ENCODE results near the gene ETFB. TPM values are rescaled to one million over a fixed set of nuclear protein-coding genes. Genes with fewer than 3 reads are reported as not detected.

ETFB gene
- total and polyA plus RNA-seq, 9 of the 15 experiments (the other 6 are each of a cell fraction or from before 2014, with no cell fraction given) = 18.1 to 143 (median 96.1) TPM

DNA sequence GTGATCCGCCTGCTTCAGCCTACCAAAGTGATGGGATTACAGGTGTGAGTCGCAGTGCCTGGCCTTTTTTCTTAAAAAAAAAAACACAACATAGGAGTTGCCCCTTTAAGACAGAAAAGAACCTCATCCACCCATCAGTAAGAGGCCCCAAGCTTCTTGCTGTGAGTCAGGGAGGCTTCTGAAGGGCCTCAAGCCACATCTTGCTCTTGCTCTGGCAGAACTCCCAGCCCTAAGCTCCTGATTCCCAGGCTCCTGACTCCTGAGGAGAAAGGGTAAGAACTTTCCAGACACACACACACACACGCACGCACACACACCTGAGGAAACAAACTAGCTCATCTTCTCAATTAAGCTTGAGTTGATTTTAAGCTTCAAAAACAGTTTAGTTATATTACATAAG is 6.9 kb downstream of the ETFB start:
- Histone ChIP-seq H3K9ac (ENCODE audit: insufficient read depth in 1 of 2, low read depth in 2 of 2, low read length in 2 of 2) (peak overlapping the region in 1 of 2 experiments; percentile 0; a peak in 1 of 4 replicates), H3K9me1 (ENCODE audit: control insufficient read depth, insufficient read depth, low read length) (no peaks in the 10 kb centered on the region), H3K4me1 (replicated peaks in 1 of 2; ENCODE audit: control insufficient read depth in 2 of 2, insufficient read depth in 2 of 2, low read length in 2 of 2) (peaks cover 18 to 22% of the 10 kb centered on the region in 2 experiments; a peak in 4 of 5 replicates), H3K27ac (ENCODE audit: extremely low read depth, low read depth, low read length) (no peak overlapping the region), H3K4me3 (no peak overlapping the region), H3K27me3 (ENCODE audit: control insufficient read depth in 2 of 2, insufficient read depth in 2 of 2, low read length in 2 of 2) (no peaks in the 10 kb centered on the region), H2AFZ (ENCODE audit: low read depth, low read length) (no peak overlapping the region), H3K9me3 (replicated peaks; ENCODE audit: control insufficient read depth, insufficient read depth, low read depth, low read length) (no peaks in the 10 kb centered on the region), H3K4me2 (ENCODE audit: insufficient read depth, low read length) (no peak overlapping the region), H4K20me1 (replicated peaks; ENCODE audit: control insufficient read depth, insufficient read depth, low read length) (0 out of 2 replicates have a peak, but pooled peaks cover 2% of the 10 kb centered on the region), H3K79me2 (ENCODE audit: control insufficient read depth, insufficient read depth, low read length) (peaks cover 32% of the 10 kb centered on the region), H3K36me3 (ENCODE audit: control insufficient read depth, insufficient read depth, low read length) (peaks cover 6% of the 10 kb centered on the region; the same call in 2 of the 3 replicates)
- no peak for ATAC-seq
- FAIRE-seq = no peak
- POLR2A ChIA-PET = interaction anchor here (0.7 to 1.4 kb wide), 6 partner anchors 9 to 49 kb away, joined by 3 to 5 read pairs (median 3); partner anchors contain the start of genes C19orf84, LIM2 and VSIG10L
- CTCF ChIA-PET (ENCODE audit: low intra/inter-chr PET ratio) = no interaction called here
- BruUV-seq (replicated peaks) = no TSS peak
- intact Hi-C loops (cut with micrococcal nuclease) (no loop called here), in situ Hi-C loops (cut with MboI) (no loop called here)
- 92% methylated on average over 4 of the region's 4 CpGs for WGBS (ENCODE audit: insufficient coverage, low coverage, missing lambda C conversion rate)
- no peak for DNase-seq (ENCODE audit: extremely low read depth in 1 of 4, low spot score in 3 of 4)
- no peak for TF ChIP-seq NUFIP1 (IDR thresholded peaks at IDR 0.05; ENCODE audit: partially characterized antibody)
- TF ChIP-seq, protein P1, sequence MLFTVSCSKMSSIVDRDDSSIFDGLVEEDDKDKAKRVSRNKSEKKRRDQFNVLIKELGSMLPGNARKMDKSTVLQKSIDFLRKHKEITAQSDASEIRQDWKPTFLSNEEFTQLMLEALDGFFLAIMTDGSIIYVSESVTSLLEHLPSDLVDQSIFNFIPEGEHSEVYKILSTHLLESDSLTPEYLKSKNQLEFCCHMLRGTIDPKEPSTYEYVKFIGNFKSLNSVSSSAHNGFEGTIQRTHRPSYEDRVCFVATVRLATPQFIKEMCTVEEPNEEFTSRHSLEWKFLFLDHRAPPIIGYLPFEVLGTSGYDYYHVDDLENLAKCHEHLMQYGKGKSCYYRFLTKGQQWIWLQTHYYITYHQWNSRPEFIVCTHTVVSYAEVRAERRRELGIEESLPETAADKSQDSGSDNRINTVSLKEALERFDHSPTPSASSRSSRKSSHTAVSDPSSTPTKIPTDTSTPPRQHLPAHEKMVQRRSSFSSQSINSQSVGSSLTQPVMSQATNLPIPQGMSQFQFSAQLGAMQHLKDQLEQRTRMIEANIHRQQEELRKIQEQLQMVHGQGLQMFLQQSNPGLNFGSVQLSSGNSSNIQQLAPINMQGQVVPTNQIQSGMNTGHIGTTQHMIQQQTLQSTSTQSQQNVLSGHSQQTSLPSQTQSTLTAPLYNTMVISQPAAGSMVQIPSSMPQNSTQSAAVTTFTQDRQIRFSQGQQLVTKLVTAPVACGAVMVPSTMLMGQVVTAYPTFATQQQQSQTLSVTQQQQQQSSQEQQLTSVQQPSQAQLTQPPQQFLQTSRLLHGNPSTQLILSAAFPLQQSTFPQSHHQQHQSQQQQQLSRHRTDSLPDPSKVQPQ (CRISPR knock-in tag; IDR thresholded peaks at IDR 0.05; ENCODE audit: borderline replicate concordance) = no peak
- no peak for TF ChIP-seq HOXB6 (CRISPR knock-in tag; IDR thresholded peaks at IDR 0.05; ENCODE audit: borderline replicate concordance)
- TF ChIP-seq EP300 (IDR thresholded peaks at IDR 0.05; ENCODE audit: low read length) = no peak
- no peak for TF ChIP-seq DEAF1 (CRISPR knock-in tag; IDR thresholded peaks at IDR 0.05)
- no peak for TF ChIP-seq GATAD2A (IDR thresholded peaks at IDR 0.05)
- no peak for TF ChIP-seq ZNF23 (CRISPR knock-in tag; IDR thresholded peaks at IDR 0.05)
- no peak for TF ChIP-seq ZKSCAN1 (IDR thresholded peaks at IDR 0.05; ENCODE audit: low read depth, low read length)
- no peak for TF ChIP-seq BRF1 (IDR thresholded peaks at IDR 0.05; ENCODE audit: borderline replicate concordance, extremely low read depth, insufficient read length)
- TF ChIP-seq ZKSCAN8 (CRISPR knock-in tag; IDR thresholded peaks at IDR 0.05) = no peak
- TF ChIP-seq CHD1 (IDR thresholded peaks at IDR 0.05; ENCODE audit: low read length) = no peak
- no peak for TF ChIP-seq NELFE (IDR thresholded peaks at IDR 0.05; ENCODE audit: insufficient read depth, insufficient read length)
- TF ChIP-seq, protein P2, sequence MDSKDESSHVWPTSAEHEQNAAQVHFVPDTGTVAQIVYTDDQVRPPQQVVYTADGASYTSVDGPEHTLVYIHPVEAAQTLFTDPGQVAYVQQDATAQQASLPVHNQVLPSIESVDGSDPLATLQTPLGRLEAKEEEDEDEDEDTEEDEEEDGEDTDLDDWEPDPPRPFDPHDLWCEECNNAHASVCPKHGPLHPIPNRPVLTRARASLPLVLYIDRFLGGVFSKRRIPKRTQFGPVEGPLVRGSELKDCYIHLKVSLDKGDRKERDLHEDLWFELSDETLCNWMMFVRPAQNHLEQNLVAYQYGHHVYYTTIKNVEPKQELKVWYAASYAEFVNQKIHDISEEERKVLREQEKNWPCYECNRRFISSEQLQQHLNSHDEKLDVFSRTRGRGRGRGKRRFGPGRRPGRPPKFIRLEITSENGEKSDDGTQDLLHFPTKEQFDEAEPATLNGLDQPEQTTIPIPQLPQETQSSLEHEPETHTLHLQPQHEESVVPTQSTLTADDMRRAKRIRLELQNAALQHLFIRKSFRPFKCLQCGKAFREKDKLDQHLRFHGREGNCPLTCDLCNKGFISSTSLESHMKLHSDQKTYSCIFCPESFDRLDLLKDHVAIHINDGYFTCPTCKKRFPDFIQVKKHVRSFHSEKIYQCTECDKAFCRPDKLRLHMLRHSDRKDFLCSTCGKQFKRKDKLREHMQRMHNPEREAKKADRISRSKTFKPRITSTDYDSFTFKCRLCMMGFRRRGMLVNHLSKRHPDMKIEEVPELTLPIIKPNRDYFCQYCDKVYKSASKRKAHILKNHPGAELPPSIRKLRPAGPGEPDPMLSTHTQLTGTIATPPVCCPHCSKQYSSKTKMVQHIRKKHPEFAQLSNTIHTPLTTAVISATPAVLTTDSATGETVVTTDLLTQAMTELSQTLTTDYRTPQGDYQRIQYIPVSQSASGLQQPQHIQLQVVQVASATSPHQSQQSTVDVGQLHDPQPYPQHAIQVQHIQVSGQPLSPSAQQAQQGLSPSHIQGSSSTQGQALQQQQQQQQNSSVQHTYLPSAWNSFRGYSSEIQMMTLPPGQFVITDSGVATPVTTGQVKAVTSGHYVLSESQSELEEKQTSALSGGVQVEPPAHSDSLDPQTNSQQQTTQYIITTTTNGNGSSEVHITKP (IDR thresholded peaks at IDR 0.05; ENCODE audit: partially characterized antibody) = no peak
- no peak for TF ChIP-seq NFYB (IDR thresholded peaks at IDR 0.05; ENCODE audit: extremely low read depth, insufficient read length)
- TF ChIP-seq MAFK (IDR thresholded peaks at IDR 0.05; ENCODE audit: low read length) = no peak
- no peak for TF ChIP-seq ZNF699 (CRISPR knock-in tag; IDR thresholded peaks at IDR 0.05; ENCODE audit: insufficient replicate concordance)

All from K562 (cell line).